HepG2 (cell line): ENCODE results near the gene EEF1A1. TPM values are rescaled to one million over a fixed set of nuclear protein-coding genes. Genes with fewer than 3 reads are reported as not detected.
A peak's percentile ranks its signal among the peaks of the same experiment; 100 is the strongest.

Source experiments
- BORCS8-MEF2B ChIP-seq: sonication (generic); formaldehyde crosslinking; IDR thresholded peaks from 2 replicates; pipeline ENCODE4 v1.8.0; 2022; ENCODE audit warnings: mild to moderate bottlenecking, missing genetic modification reagents
- CCAR2 ChIP-seq: fragments of 200-400 bp; formaldehyde crosslinking; optimal IDR thresholded peaks from 2 replicates; pipeline ENCODE3; 2018; ENCODE audit warnings: low read depth, mild to moderate bottlenecking, low read length, moderate library complexity
- GATAD1 ChIP-seq: IDR thresholded peaks from 2 replicates; pipeline ENCODE4 v1.6.1; 2016; ENCODE audit warnings: missing genetic modification reagents, missing compliant biosample characterization
- LRRFIP1 ChIP-seq: sonication (generic); formaldehyde crosslinking; conservative IDR thresholded peaks from 2 replicates; pipeline ENCODE4 v1.4.0; 2020; ENCODE audit warnings: missing genetic modification reagents
- MATR3 ChIP-seq: sonication (generic); formaldehyde crosslinking; IDR thresholded peaks from 2 replicates; pipeline ENCODE4 v1.4.0; 2020; ENCODE audit warnings: missing genetic modification reagents
- NFIB ChIP-seq: sonication (generic); formaldehyde crosslinking; IDR thresholded peaks from 2 replicates; pipeline ENCODE4 v1.9.0; 2021; ENCODE audit warnings: missing genetic modification reagents, mild to moderate bottlenecking, borderline replicate concordance
- PAXIP1 ChIP-seq: sonication (generic); formaldehyde crosslinking; conservative IDR thresholded peaks from 2 replicates; pipeline ENCODE4 v1.4.0; 2020; ENCODE audit warnings: mild to moderate bottlenecking, missing genetic modification reagents, moderate library complexity
- PCBP2 ChIP-seq: fragments of 200-400 bp; formaldehyde crosslinking; optimal IDR thresholded peaks from 2 replicates; pipeline ENCODE3; 2018; ENCODE audit warnings: low read length, low read depth; ENCODE audit not compliant: poor library complexity, severe bottlenecking
- POGZ ChIP-seq: sonication (generic); formaldehyde crosslinking; IDR thresholded peaks from 2 replicates; pipeline ENCODE4 v1.4.0; 2020; ENCODE audit warnings: mild to moderate bottlenecking, missing genetic modification reagents
- SIX4 ChIP-seq: sonication (generic); formaldehyde crosslinking; IDR thresholded peaks from 2 replicates; pipeline ENCODE4 v1.4.0; 2020; ENCODE audit warnings: missing genetic modification reagents
- SMAD3 ChIP-seq: sonication (generic); formaldehyde crosslinking; IDR thresholded peaks from 2 replicates; pipeline ENCODE4 v1.4.0; 2020; ENCODE audit warnings: missing genetic modification reagents
- TBP ChIP-seq: sonication (generic); formaldehyde crosslinking; IDR thresholded peaks from 2 replicates; pipeline ENCODE4 v1.5.0; 2020; ENCODE audit warnings: missing genetic modification reagents
- ZFP91 ChIP-seq: sonication (generic); formaldehyde crosslinking; IDR thresholded peaks from 2 replicates; pipeline ENCODE4 v1.9.0; 2022; ENCODE audit warnings: missing genetic modification reagents, mild to moderate bottlenecking, borderline replicate concordance
- ZFY ChIP-seq: sonication (generic); formaldehyde crosslinking; IDR thresholded peaks from 2 replicates; pipeline ENCODE4 v1.4.0; 2020; ENCODE audit warnings: missing genetic modification reagents
- ZNF121 ChIP-seq: sonication (generic); formaldehyde crosslinking; IDR thresholded peaks from 2 replicates; pipeline ENCODE4 v1.5.0; 2020; ENCODE audit warnings: mild to moderate bottlenecking, missing genetic modification reagents
- ZNF326 ChIP-seq: sonication (generic); formaldehyde crosslinking; IDR thresholded peaks from 2 replicates; pipeline ENCODE4 v1.4.0; 2020; ENCODE audit warnings: missing genetic modification reagents, borderline replicate concordance
- polyA plus RNA-seq, 8 experiments: library from polyadenylated mRNA; depleted of rRNA in 3 of 8; stranded (reverse) in 7 of 8; unstranded in 1 of 8; fragments of >200 nt; fragmentation: Illumina TruSeq in 4 of 8; extraction: Trizol in 4 of 8; gene quantifications; 2 replicates each; pipeline versions ENCODE4 v1.2.1 to v1.2.3, GENCODE V29; 2011 to 2016; ENCODE audit warnings: low read depth in 4 of 8, missing spikeins in 1 of 8, mixed read lengths in 1 of 8; ENCODE audit not compliant: insufficient read depth in 1 of 8
- total RNA-seq, 5 experiments: library from RNA; depleted of rRNA; stranded (reverse); fragments of >200 nt; fragmentation: Illumina TruSeq; extraction: Trizol; gene quantifications; 2 replicates each; pipeline ENCODE4 v1.2.3, GENCODE V29; 2016; ENCODE audit warnings: low read depth in 1 of 5
- TF ChIP-seq, protein P1 (sequence below): sonication (generic); IDR thresholded peaks from 2 replicates; pipeline ENCODE4 v1.6.1; 2016; ENCODE audit warnings: low read depth, borderline replicate concordance
- TF ChIP-seq, protein P2 (sequence below): IDR thresholded peaks from 2 replicates; pipeline ENCODE4 v1.6.1; 2018; ENCODE audit warnings: missing genetic modification reagents

EEF1A1 gene
- total and polyA plus RNA-seq, 2 of the 13 experiments (the other 11 are each of a cell fraction or from before 2014, with no cell fraction given): 13,726 to 17,172 TPM

GRCh38 chr6:73523434-73524123, 2.7 kb upstream of the EEF1A1 start (continued):
- TF ChIP-seq, protein P1, sequence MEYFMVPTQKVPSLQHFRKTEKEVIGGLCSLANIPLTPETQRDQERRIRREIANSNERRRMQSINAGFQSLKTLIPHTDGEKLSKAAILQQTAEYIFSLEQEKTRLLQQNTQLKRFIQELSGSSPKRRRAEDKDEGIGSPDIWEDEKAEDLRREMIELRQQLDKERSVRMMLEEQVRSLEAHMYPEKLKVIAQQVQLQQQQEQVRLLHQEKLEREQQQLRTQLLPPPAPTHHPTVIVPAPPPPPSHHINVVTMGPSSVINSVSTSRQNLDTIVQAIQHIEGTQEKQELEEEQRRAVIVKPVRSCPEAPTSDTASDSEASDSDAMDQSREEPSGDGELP: peak; percentile 90
- TF ChIP-seq, protein P2, sequence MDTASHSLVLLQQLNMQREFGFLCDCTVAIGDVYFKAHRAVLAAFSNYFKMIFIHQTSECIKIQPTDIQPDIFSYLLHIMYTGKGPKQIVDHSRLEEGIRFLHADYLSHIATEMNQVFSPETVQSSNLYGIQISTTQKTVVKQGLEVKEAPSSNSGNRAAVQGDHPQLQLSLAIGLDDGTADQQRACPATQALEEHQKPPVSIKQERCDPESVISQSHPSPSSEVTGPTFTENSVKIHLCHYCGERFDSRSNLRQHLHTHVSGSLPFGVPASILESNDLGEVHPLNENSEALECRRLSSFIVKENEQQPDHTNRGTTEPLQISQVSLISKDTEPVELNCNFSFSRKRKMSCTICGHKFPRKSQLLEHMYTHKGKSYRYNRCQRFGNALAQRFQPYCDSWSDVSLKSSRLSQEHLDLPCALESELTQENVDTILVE (CRISPR knock-in tag): peak; percentile 74; the same call in 1 of the 2 replicates
- TF ChIP-seq ZNF121: no peak
- TF ChIP-seq PCBP2: no peak
- peak; percentile 78 for TF ChIP-seq PAXIP1 (CRISPR knock-in tag)
- no peak for TF ChIP-seq LRRFIP1 (CRISPR knock-in tag)
- TF ChIP-seq CCAR2: no peak
- TF ChIP-seq SIX4: no peak
- TF ChIP-seq POGZ (CRISPR knock-in tag): peak; percentile 74
- TF ChIP-seq NFIB (CRISPR knock-in tag): no peak
- peak; percentile 86 for TF ChIP-seq ZFP91
- peak; percentile 33; the same call in 1 of the 2 replicates for TF ChIP-seq GATAD1
- no peak for TF ChIP-seq MATR3 (CRISPR knock-in tag)
- TF ChIP-seq SMAD3 (CRISPR knock-in tag): no peak
- TF ChIP-seq BORCS8-MEF2B (CRISPR knock-in tag): 0 out of 2 replicates have a peak, but pooled peaks have one; percentile 43
- peak; percentile 85 for TF ChIP-seq ZFY (CRISPR knock-in tag)
- peak; percentile 85; the same call in 1 of the 2 replicates for TF ChIP-seq TBP (CRISPR knock-in tag)
- TF ChIP-seq ZNF326 (CRISPR knock-in tag): no peak
